ENCODE data around the gene IPP. TPM values are rescaled to one million over a fixed set of nuclear protein-coding genes. Genes with fewer than 3 reads are reported as not detected.
A peak's percentile ranks its signal among the peaks of the same experiment; 100 is the strongest.

IPP gene
- total and polyA plus RNA-seq, 8 donors = 3.1 to 11.3 (median 8.5) TPM

- TF ChIP-seq, protein P1, sequence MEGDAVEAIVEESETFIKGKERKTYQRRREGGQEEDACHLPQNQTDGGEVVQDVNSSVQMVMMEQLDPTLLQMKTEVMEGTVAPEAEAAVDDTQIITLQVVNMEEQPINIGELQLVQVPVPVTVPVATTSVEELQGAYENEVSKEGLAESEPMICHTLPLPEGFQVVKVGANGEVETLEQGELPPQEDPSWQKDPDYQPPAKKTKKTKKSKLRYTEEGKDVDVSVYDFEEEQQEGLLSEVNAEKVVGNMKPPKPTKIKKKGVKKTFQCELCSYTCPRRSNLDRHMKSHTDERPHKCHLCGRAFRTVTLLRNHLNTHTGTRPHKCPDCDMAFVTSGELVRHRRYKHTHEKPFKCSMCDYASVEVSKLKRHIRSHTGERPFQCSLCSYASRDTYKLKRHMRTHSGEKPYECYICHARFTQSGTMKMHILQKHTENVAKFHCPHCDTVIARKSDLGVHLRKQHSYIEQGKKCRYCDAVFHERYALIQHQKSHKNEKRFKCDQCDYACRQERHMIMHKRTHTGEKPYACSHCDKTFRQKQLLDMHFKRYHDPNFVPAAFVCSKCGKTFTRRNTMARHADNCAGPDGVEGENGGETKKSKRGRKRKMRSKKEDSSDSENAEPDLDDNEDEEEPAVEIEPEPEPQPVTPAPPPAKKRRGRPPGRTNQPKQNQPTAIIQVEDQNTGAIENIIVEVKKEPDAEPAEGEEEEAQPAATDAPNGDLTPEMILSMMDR (IDR thresholded peaks at IDR 0.05) = no peak
- FAIRE-seq (peak; percentile 9), ATAC-seq (peak; percentile 88 to 93 (median 88)), DNase-seq (peak; percentile 94 to 99 (median 98))
- peak overlapping the region; percentile 90 to 98 (median 94) for H3K27ac ChIP-seq
- peaks cover 7 to 26% (median 11%) of the 10 kb centered on the region in 3 donors for H3K4me1 ChIP-seq
- peaks cover 0 to 6% (median 0%) of the 10 kb centered on the region in 3 donors for H3K36me3 ChIP-seq
- H3K4me3 ChIP-seq = peak overlapping the region; percentile 74 to 97 (median 89)
- no peaks in the 10 kb centered on the region for H3K9me3 ChIP-seq
- no peaks in the 10 kb centered on the region for H3K27me3 ChIP-seq
- intact Hi-C loops (cut with DNase I) = no loop called here
- 0% methylated on average over 44 of the region's 44 CpGs for WGBS, 2 donors
These were observed 63.3 kb downstream of the IPP start for GRCh38 chr1:45687014-45687753.

DNA sequence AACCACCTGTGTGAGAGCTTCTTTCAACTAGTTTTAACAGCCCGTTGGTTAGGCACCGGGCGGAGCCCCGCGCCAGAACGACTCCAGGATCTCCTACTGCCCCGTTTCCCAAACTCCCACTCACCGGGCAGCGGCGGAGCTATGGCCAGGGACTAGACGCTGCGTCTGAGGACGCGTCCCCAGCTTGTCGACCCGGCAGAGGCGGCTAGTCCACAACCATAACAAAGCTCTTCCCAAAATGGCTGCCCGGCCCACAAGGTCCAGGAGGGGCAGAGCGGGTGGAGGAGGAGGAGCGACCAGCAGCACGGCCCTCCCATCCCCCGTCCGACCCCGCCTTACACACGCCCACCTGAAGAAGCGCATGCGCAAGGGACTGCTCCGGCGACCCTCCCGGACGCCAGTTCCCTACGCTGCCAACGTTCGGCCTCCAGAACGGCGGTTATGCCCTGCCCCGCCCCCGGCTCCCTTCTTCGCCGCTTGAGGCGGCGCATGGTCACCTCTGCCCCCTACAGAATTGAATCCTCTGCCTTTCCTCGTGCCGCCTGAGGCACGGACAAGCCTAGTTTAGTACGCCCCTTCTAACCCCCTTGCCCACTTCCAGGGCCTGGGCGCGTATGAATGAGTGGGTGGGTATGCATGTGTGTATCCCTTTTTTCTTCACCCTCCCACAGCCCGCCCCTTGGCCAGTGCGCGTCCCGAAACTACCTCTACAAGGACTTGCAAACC, 64.0 kb downstream of the IPP start, which contains the start of gene GPBP1L1:
Gene GPBP1L1 (minus strand): TSS at position 246 of the 726 bp plus-strand sequence. CDS start 27,446 bp downstream, outside the sequence.
- no peaks in the 10 kb centered on the region for H3K27me3 ChIP-seq
- H3K36me3 ChIP-seq = peaks cover 0 to 6% (median 0%) of the 10 kb centered on the region in 3 donors
- intact Hi-C loops (cut with DNase I) = no loop called here
- H3K9me3 ChIP-seq = no peaks in the 10 kb centered on the region
- H3K4me1 ChIP-seq = peaks cover 14 to 26% (median 17%) of the 10 kb centered on the region in 3 donors
- TF ChIP-seq, protein P1 (IDR thresholded peaks at IDR 0.05) = no peak
- 0 to 1% methylated on average over 52 of the region's 52 CpGs for WGBS, 2 donors
- peak within 1 kb of the TSS; percentile 90 to 98 (median 94) for H3K27ac ChIP-seq
- ATAC-seq = peak; percentile 83 to 92 (median 85)
- DNase-seq = peak; percentile 95 to 99 (median 98)
- FAIRE-seq = no peak
- H3K4me3 ChIP-seq = peak within 1 kb of the TSS; percentile 74 to 97 (median 89)

- intact Hi-C loops (cut with DNase I) = no loop called here
- Histone ChIP-seq H3K4me1 (peaks cover 19 to 31% (median 21%) of the 10 kb centered on the region in 3 donors), H3K9me3 (no peaks in the 10 kb centered on the region), H3K27me3 (no peaks in the 10 kb centered on the region), H3K4me3 (peak overlapping the region; percentile 74 to 97 (median 89)), H3K36me3 (peaks cover 0 to 2% (median 0%) of the 10 kb centered on the region in 3 donors), H3K27ac (peak overlapping the region; percentile 90 to 98 (median 94))
- ATAC-seq (peak; percentile 14 to 22 (median 20)), DNase-seq (peak; percentile 72 to 91 (median 84)), FAIRE-seq (no peak)
- TF ChIP-seq, protein P1 (IDR thresholded peaks at IDR 0.05) = no peak
- 0 to 1% methylated on average over 27 of the region's 27 CpGs for WGBS, 2 donors
These were observed 64.5 kb downstream of the IPP start for GRCh38 chr1:45686015-45686287.

GRCh38 chr1:45685308-45686014, 65.0 kb downstream of the IPP start:
- Histone ChIP-seq H3K4me1 (peaks cover 21 to 36% (median 24%) of the 10 kb centered on the region in 3 donors), H3K27me3 (no peaks in the 10 kb centered on the region), H3K36me3 (no peaks in the 10 kb centered on the region), H3K27ac (peak overlapping the region; percentile 90 to 98 (median 94)), H3K9me3 (no peaks in the 10 kb centered on the region), H3K4me3 (peak overlapping the region; percentile 74 to 97 (median 89))
- intact Hi-C loops (cut with DNase I) = no loop called here
- TF ChIP-seq, protein P1 (IDR thresholded peaks at IDR 0.05) = no peak
- DNase-seq (no peak), ATAC-seq (no peak), FAIRE-seq (no peak)
- 0% methylated on average over 13 of the region's 13 CpGs for WGBS, 2 donors
